Endodermal cell (in vitro differentiated cells): Measurements from ENCODE around the gene SECISBP2. TPM values are rescaled to one million over a fixed set of nuclear protein-coding genes. Genes with fewer than 3 reads are reported as not detected.

Source experiments
- DNase-seq: peaks from one replicate; pipeline ENCODE4 v3.0.0-alpha.2; 2017
- H3K27ac ChIP-seq: 2 replicates; pipeline ENCODE4 v1.5.1; 2013; ENCODE audit warnings: mild to moderate bottlenecking, low read depth, low read length, moderate library complexity
- H3K27me3 ChIP-seq: 2 replicates; pipeline ENCODE4 v1.6.1; 2013; ENCODE audit warnings: mild to moderate bottlenecking, low read length, moderate library complexity; ENCODE audit not compliant: insufficient read depth, control insufficient read depth, poor library complexity, severe bottlenecking
- H3K36me3 ChIP-seq: 2 replicates; pipeline ENCODE4 v1.7.0; 2013; ENCODE audit warnings: mild to moderate bottlenecking, low read length, moderate library complexity; ENCODE audit not compliant: control insufficient read depth, insufficient read depth
- H3K4me1 ChIP-seq: one replicate; pipeline ENCODE4 v1.7.0; 2013; ENCODE audit warnings: low read length; ENCODE audit not compliant: control insufficient read depth, insufficient read depth
- H3K4me3 ChIP-seq: 2 replicates; pipeline ENCODE4 v1.5.1; 2013; ENCODE audit warnings: mild to moderate bottlenecking, low read length, moderate library complexity
- H3K9ac ChIP-seq: 2 replicates; pipeline ENCODE4 v1.6.1; 2013; ENCODE audit warnings: mild to moderate bottlenecking, low read length, moderate library complexity; ENCODE audit not compliant: poor library complexity, severe bottlenecking; ENCODE audit errors: extremely low read depth
- H3K9me3 ChIP-seq: 2 replicates; pipeline ENCODE4 v1.6.1; 2013; ENCODE audit warnings: mild to moderate bottlenecking, low read length, moderate library complexity; ENCODE audit not compliant: control insufficient read depth
- H3K27ac Mint-ChIP-seq: 2 replicates; pipeline ENCODE4 v1.8.0; 2020; ENCODE audit warnings: mixed read lengths
- H3K27me3 Mint-ChIP-seq: 2 replicates; pipeline ENCODE4 v1.8.0; 2021; ENCODE audit warnings: mild to moderate bottlenecking, mixed read lengths; ENCODE audit not compliant: insufficient read depth
- H3K36me3 Mint-ChIP-seq: 2 replicates; pipeline ENCODE4 v1.8.0; 2020; ENCODE audit warnings: low read depth, mixed read lengths
- H3K4me1 Mint-ChIP-seq: 2 replicates; pipeline ENCODE4 v1.8.0; 2020; ENCODE audit warnings: mixed read lengths
- H3K4me3 Mint-ChIP-seq: 2 replicates; pipeline ENCODE4 v1.8.0; 2020; ENCODE audit warnings: mild to moderate bottlenecking, moderate library complexity, mixed read lengths
- H3K9me3 Mint-ChIP-seq: 2 replicates; pipeline ENCODE4 v1.8.0; 2020; ENCODE audit warnings: mild to moderate bottlenecking, mixed read lengths
- CTCF ChIP-seq: fragments of 200-600 bp; sonication (generic); conservative IDR thresholded peaks from 2 replicates; pipeline ENCODE4 v1.5.0; 2021; ENCODE audit warnings: antibody characterized with exemption, mild to moderate bottlenecking
- WGBS, 2 experiments: methylation state at CpG; one replicate each; pipeline versions ENCODE4 v1.1.5 to v1.1.7; 2013; ENCODE audit warnings: missing lambda C conversion rate in 2 of 2, mixed read lengths in 1 of 2; ENCODE audit not compliant: insufficient coverage in 1 of 2, insufficient read length in 1 of 2; 5-methylcytosine and 5-hydroxymethylcytosine counted together
- total RNA-seq, 2 donors: library from RNA; stranded (reverse); fragmentation: NEBNext Ultra II Directional in 1 of 2; extraction: Animal tissue kit (Norgen Biotek cat#: 25700) in 1 of 2; gene quantifications; 2 replicates in 1 of 2; 3 replicates in 1 of 2; pipeline ENCODE4 v1.2.1, GENCODE V29; 2021

Gene SECISBP2
- total RNA-seq, 2 donors from 2014 or later, result 55.7 to 56.0 TPM

- H3K36me3 Mint-ChIP-seq, result peaks cover 40% of the 10 kb centered on the region
- DNase-seq, result no peak
- H3K27ac ChIP-seq, result no peak overlapping the region
- no peaks in the 10 kb centered on the region for H3K27me3 Mint-ChIP-seq
- no peak overlapping the region for H3K9ac ChIP-seq
- no peak overlapping the region for H3K27ac Mint-ChIP-seq
- H3K9me3 Mint-ChIP-seq, result no peaks in the 10 kb centered on the region
- H3K4me3 Mint-ChIP-seq, result no peak overlapping the region
- WGBS, 2 experiments, result 95 to 97% methylated on average over 6 to 8 of the region's 8 CpGs
- no peaks in the 10 kb centered on the region for H3K9me3 ChIP-seq
- peaks cover 70% of the 10 kb centered on the region for H3K36me3 ChIP-seq
- H3K4me1 Mint-ChIP-seq, result peaks cover 8% of the 10 kb centered on the region
- TF ChIP-seq CTCF, result no peak
- H3K27me3 ChIP-seq, result no peaks in the 10 kb centered on the region
- no peaks in the 10 kb centered on the region for H3K4me1 ChIP-seq
- no peak overlapping the region for H3K4me3 ChIP-seq
Measured at GRCh38 chr9:89328064-89328463, 9.8 kb downstream of the SECISBP2 start.

- peaks cover 59% of the 10 kb centered on the region for H3K36me3 Mint-ChIP-seq
- no peak overlapping the region for H3K9ac ChIP-seq
- H3K4me1 ChIP-seq, result no peaks in the 10 kb centered on the region
- no peak overlapping the region for H3K27ac ChIP-seq
- no peak overlapping the region for H3K4me3 ChIP-seq
- H3K9me3 ChIP-seq, result no peaks in the 10 kb centered on the region
- H3K36me3 ChIP-seq, result peaks cover 84% of the 10 kb centered on the region
- DNase-seq, result no peak
- no peaks in the 10 kb centered on the region for H3K9me3 Mint-ChIP-seq
- no peaks in the 10 kb centered on the region for H3K27me3 Mint-ChIP-seq
- no peak overlapping the region for H3K27ac Mint-ChIP-seq
- H3K4me3 Mint-ChIP-seq, result no peak overlapping the region
- peaks cover 2% of the 10 kb centered on the region for H3K4me1 Mint-ChIP-seq
- TF ChIP-seq CTCF, result no peak
- H3K27me3 ChIP-seq, result no peaks in the 10 kb centered on the region
Measured at GRCh38 chr9:89329917-89330316, 11.6 kb downstream of the SECISBP2 start.

GRCh38 chr9:89330513-89330912 is 12.2 kb downstream of the SECISBP2 start:
- no peak for TF ChIP-seq CTCF
- no peak overlapping the region for H3K9ac ChIP-seq
- Mint-ChIP-seq H3K27me3 (no peaks in the 10 kb centered on the region), H3K4me1 (no peaks in the 10 kb centered on the region), H3K9me3 (no peaks in the 10 kb centered on the region), H3K27ac (no peak overlapping the region), H3K4me3 (no peak overlapping the region), H3K36me3 (peaks cover 62% of the 10 kb centered on the region)
- no peaks in the 10 kb centered on the region for H3K4me1 ChIP-seq
- no peaks in the 10 kb centered on the region for H3K27me3 ChIP-seq
- H3K9me3 ChIP-seq, result no peaks in the 10 kb centered on the region
- H3K36me3 ChIP-seq, result peaks cover 90% of the 10 kb centered on the region
- no peak for DNase-seq
- H3K27ac ChIP-seq, result no peak overlapping the region
- H3K4me3 ChIP-seq, result no peak overlapping the region
- WGBS, 2 experiments, result 96 to 100% methylated on average over 4 to 7 of the region's 7 CpGs
